Measurements from ENCODE around the gene PSTPIP2. TPM values are rescaled to one million over a fixed set of nuclear protein-coding genes. Genes with fewer than 3 reads are reported as not detected.

PSTPIP2 gene
- total RNA-seq, 1 donor from 2014 or later = 9.1 TPM

DNA sequence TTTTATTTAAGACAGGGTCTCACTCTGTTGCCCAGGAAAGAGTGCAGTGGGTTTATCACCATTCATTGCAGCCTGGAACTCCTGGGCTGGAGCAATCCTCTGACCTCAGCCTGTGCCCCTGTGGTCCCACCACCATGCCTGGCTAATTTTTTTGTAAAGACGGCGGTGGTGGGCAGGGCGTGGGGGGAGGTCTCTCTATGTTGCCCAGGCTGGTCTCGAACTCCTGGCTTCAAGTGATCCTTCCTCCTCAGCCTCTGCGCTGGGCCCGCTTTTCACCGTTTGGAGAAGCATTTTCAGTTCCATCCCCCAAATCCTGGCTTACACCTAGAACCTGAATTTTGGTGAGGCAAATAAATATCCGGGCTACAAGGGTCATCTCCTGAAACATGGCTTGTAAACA lies 27.4 kb upstream of the PSTPIP2 start:
- FAIRE-seq = no peak
- Histone ChIP-seq H2AFZ (ENCODE audit: low read depth, low read length) (no peak overlapping the region), H4K20me1 (ENCODE audit: insufficient read depth, low read length) (peaks cover 31% of the 10 kb centered on the region), H3K9me3 (ENCODE audit: insufficient read depth, low read depth, low read length) (no peaks in the 10 kb centered on the region), H3K79me2 (ENCODE audit: insufficient read depth, low read length) (peaks cover 36% of the 10 kb centered on the region), H3K27me3 (ENCODE audit: insufficient read depth, low read length) (no peaks in the 10 kb centered on the region), H3K4me3 (ENCODE audit: insufficient read depth, low read depth, low read length) (no peak overlapping the region), H3K4me1 (ENCODE audit: insufficient read depth, low read length) (peaks cover 13% of the 10 kb centered on the region), H3K4me2 (ENCODE audit: low read length) (no peak overlapping the region), H3K27ac (ENCODE audit: low read depth, low read length) (no peak overlapping the region), H3K36me3 (ENCODE audit: insufficient read depth, low read length) (peaks cover 8% of the 10 kb centered on the region), H3K9ac (ENCODE audit: low read length) (no peak overlapping the region)
- no peak overlapping the region for H3K27ac Mint-ChIP-seq (ENCODE audit: unreplicated experiment)
- peaks cover 7% of the 10 kb centered on the region for H3K36me3 Mint-ChIP-seq (ENCODE audit: low read depth, unreplicated experiment)
- no peak for TF ChIP-seq EZH2 (IDR thresholded peaks at IDR 0.05; ENCODE audit: insufficient read depth, low read length)
- TF ChIP-seq, protein P1, sequence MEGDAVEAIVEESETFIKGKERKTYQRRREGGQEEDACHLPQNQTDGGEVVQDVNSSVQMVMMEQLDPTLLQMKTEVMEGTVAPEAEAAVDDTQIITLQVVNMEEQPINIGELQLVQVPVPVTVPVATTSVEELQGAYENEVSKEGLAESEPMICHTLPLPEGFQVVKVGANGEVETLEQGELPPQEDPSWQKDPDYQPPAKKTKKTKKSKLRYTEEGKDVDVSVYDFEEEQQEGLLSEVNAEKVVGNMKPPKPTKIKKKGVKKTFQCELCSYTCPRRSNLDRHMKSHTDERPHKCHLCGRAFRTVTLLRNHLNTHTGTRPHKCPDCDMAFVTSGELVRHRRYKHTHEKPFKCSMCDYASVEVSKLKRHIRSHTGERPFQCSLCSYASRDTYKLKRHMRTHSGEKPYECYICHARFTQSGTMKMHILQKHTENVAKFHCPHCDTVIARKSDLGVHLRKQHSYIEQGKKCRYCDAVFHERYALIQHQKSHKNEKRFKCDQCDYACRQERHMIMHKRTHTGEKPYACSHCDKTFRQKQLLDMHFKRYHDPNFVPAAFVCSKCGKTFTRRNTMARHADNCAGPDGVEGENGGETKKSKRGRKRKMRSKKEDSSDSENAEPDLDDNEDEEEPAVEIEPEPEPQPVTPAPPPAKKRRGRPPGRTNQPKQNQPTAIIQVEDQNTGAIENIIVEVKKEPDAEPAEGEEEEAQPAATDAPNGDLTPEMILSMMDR (IDR thresholded peaks at IDR 0.05; ENCODE audit: insufficient read depth, low read depth, low read length) = no peak
- no peaks in the 10 kb centered on the region for H3K27me3 Mint-ChIP-seq (ENCODE audit: low read depth, unreplicated experiment)
- no peak overlapping the region for H3K4me3 Mint-ChIP-seq (ENCODE audit: unreplicated experiment)
- DNase-seq (ENCODE audit: low read depth) = no peak
- no peaks in the 10 kb centered on the region for H3K9me3 Mint-ChIP-seq (ENCODE audit: unreplicated experiment)
- peaks cover 12% of the 10 kb centered on the region for H3K4me1 Mint-ChIP-seq (ENCODE audit: low read depth, unreplicated experiment)

GRCh38 chr18:46098616-46098933 lies 26.5 kb upstream of the PSTPIP2 start:
- no peak for FAIRE-seq

More at GRCh38 chr18:46098616-46098933, 26.5 kb upstream of the PSTPIP2 start:
- H3K4me1 ChIP-seq (ENCODE audit: insufficient read depth, low read length) = peaks cover 10% of the 10 kb centered on the region
- no peaks in the 10 kb centered on the region for H3K9me3 ChIP-seq (ENCODE audit: insufficient read depth, low read depth, low read length)
- H3K27me3 Mint-ChIP-seq (ENCODE audit: low read depth, unreplicated experiment) = no peaks in the 10 kb centered on the region
- H3K4me3 Mint-ChIP-seq (ENCODE audit: unreplicated experiment) = peak overlapping the region; percentile 99
- peaks cover 45% of the 10 kb centered on the region for H3K79me2 ChIP-seq (ENCODE audit: insufficient read depth, low read length)
- TF ChIP-seq, protein P1 (IDR thresholded peaks at IDR 0.05; ENCODE audit: insufficient read depth, low read depth, low read length) = no peak
- no peak for TF ChIP-seq EZH2 (IDR thresholded peaks at IDR 0.05; ENCODE audit: insufficient read depth, low read length)
- H3K36me3 Mint-ChIP-seq (ENCODE audit: low read depth, unreplicated experiment) = peaks cover 7% of the 10 kb centered on the region
- DNase-seq (ENCODE audit: low read depth) = no peak
- H3K27me3 ChIP-seq (ENCODE audit: insufficient read depth, low read length) = no peaks in the 10 kb centered on the region
- H3K4me3 ChIP-seq (ENCODE audit: insufficient read depth, low read depth, low read length) = peak overlapping the region; percentile 99
- H3K9me3 Mint-ChIP-seq (ENCODE audit: unreplicated experiment) = no peaks in the 10 kb centered on the region
- H2AFZ ChIP-seq (ENCODE audit: low read depth, low read length) = peak overlapping the region; percentile 99
- peak overlapping the region; percentile 89 for H3K4me2 ChIP-seq (ENCODE audit: low read length)
- H3K27ac Mint-ChIP-seq (ENCODE audit: unreplicated experiment) = peak overlapping the region; percentile 94
- H3K9ac ChIP-seq (ENCODE audit: low read length) = peak overlapping the region; percentile 94
- H4K20me1 ChIP-seq (ENCODE audit: insufficient read depth, low read length) = peaks cover 38% of the 10 kb centered on the region
- peak overlapping the region; percentile 83 for H3K27ac ChIP-seq (ENCODE audit: low read depth, low read length)
- H3K4me1 Mint-ChIP-seq (ENCODE audit: low read depth, unreplicated experiment) = peaks cover 12% of the 10 kb centered on the region
- peaks cover 11% of the 10 kb centered on the region for H3K36me3 ChIP-seq (ENCODE audit: insufficient read depth, low read length)

All from astrocyte (in vitro differentiated cells and primary cell).